GM19035 (cell line): ENCODE data around the gene HCAR1.
"Not testable (repeated sequence)": the region's sequence is repeated elsewhere in the genome, so short reads cannot be mapped to it uniquely, and the experiment has no call there.

Experiments
- ATAC-seq: cut with Tn5 transposase; IDR thresholded peaks from one replicate; pipeline ENCODE4 v1.9.1; 2021; ENCODE audit not compliant: unreplicated experiment

Gene HCAR1

DNA sequence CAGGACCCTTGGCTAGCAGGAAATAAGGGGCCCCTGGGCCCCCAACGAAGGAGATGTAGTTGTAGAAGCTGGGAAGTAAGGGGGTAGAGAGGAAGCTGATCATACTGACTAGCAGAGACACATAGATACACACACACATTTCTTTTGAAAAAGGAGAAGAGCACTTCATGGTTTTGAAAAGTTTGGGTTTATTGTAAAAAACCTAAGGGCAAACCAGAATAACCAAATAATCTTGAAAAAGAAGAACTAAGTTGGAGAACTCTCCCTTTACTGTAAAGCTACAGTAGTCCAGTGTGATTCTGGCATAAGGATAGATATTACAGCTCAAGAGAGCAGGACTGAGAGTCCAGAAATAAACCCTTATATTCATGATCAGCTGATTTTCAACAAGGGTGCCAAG lies 8.3 kb downstream of the HCAR1 start:
- ATAC-seq, result no peak

DNA sequence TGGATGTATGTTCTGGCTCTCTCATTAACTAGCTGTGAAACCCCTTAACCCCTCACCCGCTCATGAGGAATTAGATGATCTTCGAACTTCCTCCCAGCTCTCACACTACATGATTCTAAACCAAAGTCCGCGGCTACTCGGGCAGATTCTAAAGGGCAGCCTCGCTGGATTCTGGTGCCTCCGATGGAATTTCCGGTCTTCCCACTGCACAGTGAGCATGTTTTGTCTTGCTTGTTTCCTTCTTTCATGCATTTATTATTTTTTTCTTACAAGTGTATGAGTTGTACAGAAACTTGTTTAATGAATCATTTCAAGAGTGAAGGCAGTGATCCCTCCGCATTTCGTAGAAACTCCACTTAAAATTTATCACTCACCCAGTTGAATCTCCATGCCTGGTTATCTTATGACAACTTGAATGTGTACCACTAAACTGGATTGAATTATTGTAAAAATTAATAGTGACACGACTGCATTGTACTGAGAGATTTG lies 9.5 kb downstream of the HCAR1 start:
- no peak for ATAC-seq

DNA sequence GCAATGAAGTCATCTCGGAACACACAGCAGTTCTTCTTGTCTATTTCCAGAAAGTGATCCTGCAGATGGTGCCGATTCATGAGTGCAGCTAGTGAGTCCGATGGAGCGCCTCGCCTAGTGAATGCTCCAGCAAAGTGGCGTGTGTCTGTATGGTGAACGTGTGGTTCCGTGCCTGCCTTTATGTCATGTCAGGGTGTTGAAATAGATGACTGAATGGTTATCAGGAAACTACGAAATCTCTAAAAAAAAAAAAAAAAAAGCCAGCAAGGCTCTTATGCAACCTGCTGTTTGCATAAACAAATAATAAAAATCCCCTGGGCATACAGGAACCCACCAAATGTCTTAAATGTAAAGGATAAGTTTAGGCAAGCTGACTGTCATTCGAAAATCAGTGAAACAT lies 14.0 kb downstream of the HCAR1 start, which contains the start of gene HCAR3:
TSS of gene HCAR3 (minus strand) at position 154 of the 400 bp plus-strand sequence. CDS start at position 80, 74 bp downstream.
- not testable (repeated sequence) for ATAC-seq

GRCh38 chr12:122715211-122715610 lies 15.4 kb downstream of the HCAR1 start:
- ATAC-seq, result not testable (repeated sequence)

DNA sequence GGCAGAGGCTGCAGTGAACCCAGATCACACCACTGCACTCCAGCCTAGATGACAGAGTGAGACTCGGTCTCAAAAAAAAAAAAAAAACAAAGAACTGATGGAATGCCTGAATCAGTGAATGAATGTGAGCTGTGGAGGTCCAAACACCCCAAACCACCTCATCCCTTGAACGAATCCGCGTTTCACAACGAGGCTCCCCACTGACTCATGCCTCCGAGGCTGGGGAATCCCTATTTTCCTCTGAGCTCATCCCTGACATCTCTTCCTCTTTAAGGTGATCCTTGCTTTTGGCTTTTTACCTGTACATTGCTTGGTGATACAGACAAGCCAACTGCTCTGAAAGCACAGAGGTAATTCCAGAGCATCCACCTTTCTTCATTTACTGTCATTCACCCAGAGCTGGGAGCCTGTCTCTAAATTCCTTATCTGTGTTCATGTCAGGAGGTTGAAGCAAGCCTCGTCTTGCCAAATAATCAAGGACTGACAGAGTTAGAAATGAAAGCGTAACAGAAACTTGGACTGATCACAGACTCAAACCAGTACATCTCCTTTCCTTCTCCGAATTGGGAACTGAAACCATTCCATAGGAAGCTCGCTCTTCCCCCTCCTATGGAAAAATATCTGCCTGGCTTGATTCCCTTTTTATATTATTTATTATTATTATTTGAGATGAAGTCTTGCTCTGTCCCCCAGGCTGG lies 17.0 kb downstream of the HCAR1 start:
- not testable (repeated sequence) for ATAC-seq

DNA sequence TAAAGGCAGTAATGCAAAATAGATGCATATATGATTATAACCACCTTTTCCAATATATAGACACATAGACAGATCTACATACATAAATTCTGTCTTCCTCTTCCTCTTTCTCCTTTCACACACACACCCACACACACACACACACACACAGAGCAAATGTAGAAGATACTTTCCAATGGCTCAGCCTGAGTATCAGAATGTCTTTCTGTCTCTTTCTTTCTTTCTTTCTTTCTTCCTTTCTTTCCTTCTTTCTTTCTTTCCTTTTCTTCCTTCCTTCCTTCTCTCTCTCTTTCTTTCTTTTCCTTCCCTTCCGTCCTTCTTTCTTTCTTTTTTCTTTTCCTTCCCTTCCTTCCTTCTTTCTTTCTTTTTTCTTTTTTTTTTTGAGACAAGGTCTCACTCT lies 19.4 kb downstream of the HCAR1 start:
- ATAC-seq, result not testable (repeated sequence)

GRCh38 chr12:122710341-122710740 lies 20.3 kb downstream of the HCAR1 start:
- ATAC-seq, result not testable (repeated sequence)

GRCh38 chr12:122709287-122709686 lies 21.4 kb downstream of the HCAR1 start:
- ATAC-seq, result not testable (repeated sequence)

DNA sequence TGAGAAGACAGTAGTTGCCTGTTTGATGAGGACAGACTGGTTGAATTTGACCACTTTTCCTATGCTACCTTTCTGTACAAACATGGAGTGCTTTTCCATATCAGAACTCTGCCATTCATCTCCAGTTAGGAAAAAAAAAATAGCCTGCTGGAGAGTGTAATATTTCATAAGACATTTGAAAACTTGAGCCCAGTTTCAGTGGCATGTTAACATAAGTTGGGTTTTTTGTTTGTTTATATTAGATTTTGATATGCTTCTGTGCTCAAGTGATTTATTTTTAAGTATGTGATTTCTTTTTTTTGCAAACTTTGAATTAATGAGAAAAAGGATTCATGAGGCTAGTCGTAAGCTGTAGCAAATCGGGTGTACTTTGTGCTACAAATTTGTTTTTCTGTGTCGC lies 26.8 kb downstream of the HCAR1 start:
- ATAC-seq, result not testable (repeated sequence)

- not testable (repeated sequence) for ATAC-seq
Observed at GRCh38 chr12:122702890-122703611, 27.6 kb downstream of the HCAR1 start, which contains the start of gene HCAR2. Gene HCAR2 (minus strand): TSS chr12:122703357. CDS start chr12:122703283, 74 bp downstream.

GRCh38 chr12:122701481-122701880 lies 29.2 kb downstream of the HCAR1 start:
- ATAC-seq, result not testable (repeated sequence)

GRCh38 chr12:122700038-122700710 lies 30.5 kb downstream of the HCAR1 start:
- ATAC-seq, result not testable (repeated sequence)

DNA sequence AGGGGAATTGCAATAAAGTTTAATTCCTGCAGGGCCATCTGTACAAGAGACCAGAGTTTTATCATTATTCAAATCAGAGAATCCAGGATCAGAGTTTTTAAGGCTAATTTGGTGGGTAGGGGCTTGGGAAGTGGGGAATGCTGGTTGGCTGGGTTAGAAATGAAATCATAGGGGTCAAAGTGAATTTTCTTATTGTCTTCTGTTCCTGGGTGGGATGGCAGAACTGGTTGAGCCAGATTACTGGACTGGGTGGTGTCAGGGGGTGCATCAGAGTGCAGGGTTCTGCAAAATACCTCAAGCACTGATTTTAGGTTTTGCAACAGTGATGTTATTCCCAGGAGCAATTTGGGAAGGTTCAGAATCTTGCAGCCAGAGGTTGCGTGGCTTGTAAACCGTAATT lies 33.7 kb downstream of the HCAR1 start:
- ATAC-seq, result not testable (repeated sequence)

DNA sequence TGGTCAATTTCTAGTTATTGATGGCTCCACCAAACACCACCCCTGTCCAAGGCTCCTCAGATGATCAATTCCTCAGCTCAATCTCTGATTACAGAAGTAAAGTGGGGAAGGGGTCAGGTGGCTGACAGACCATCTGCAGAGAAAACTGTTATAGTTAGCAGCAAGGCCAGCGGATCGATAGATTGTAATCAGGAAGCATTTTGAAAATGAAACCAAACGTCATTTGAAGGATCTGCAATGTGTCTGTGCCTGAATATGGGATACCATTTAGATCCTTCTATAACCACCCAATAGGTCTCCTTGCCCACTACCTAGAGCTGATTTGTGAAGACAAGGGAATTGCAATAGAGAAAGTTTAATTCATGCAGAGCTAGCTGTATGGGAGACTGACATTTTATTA lies 39.1 kb downstream of the HCAR1 start:
- ATAC-seq, result no peak

DNA sequence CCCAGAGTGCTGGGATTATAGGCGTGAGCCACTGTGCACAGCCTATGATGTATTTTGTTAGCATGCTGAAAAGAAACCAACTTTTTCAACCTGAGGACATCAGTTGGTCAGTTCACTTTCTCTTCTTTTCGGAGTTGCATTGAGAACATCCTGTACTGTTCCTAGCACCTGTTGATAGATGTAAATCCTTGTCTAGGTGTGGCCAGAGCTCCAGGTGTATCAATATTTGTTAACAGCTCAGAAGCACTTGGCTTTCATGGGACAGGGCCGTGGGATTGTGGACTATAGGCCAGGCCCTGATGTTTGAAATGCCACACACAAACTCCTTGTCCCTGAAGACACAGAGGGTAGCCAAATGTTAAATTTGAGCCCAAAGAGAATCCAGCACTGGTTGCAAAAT lies 42.4 kb downstream of the HCAR1 start:
- no peak for ATAC-seq

- no peak for ATAC-seq
Observed at GRCh38 chr12:122687086-122687485, 43.6 kb downstream of the HCAR1 start.

- no peak for ATAC-seq
Observed at GRCh38 chr12:122686538-122686937, 44.1 kb downstream of the HCAR1 start.

GRCh38 chr12:122684297-122684813 lies 46.3 kb downstream of the HCAR1 start:
- no peak for ATAC-seq

DNA sequence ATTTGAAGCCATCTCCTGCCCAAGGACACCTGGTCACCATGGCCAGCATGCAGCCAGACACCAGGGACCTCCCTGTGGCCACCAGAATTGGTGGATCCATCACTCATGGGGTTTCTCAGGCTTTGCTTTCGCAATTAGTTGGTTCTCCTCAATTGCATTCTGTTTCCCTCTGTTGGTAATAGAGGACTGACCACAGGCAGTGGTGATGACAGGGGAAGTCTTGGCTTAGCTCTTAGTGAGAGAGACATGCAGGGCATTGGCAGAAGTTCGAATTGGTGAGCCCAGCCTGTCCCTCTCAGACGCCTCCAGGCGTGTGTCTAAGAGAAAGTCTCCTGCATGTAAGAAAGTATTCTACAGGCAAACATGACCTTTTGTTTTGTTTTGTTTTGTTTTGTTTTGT lies 48.8 kb downstream of the HCAR1 start:
- ATAC-seq, result no peak

GRCh38 chr12:122680989-122681388 lies 49.7 kb downstream of the HCAR1 start:
- ATAC-seq, result not testable (repeated sequence)

- not testable (repeated sequence) for ATAC-seq
Observed at GRCh38 chr12:122676781-122677180, 53.9 kb downstream of the HCAR1 start.
